Osteoblast (primary cell): Measurements from ENCODE around the gene FBXO44. TPM values are rescaled to one million over a fixed set of nuclear protein-coding genes. Genes with fewer than 3 reads are reported as not detected.

Experiments used
- DNase-seq: peaks from one replicate; pipeline ENCODE4 v3.0.0; 2011; ENCODE audit warnings: low spot score, mixed read lengths; ENCODE audit not compliant: insufficient read length; ENCODE audit errors: missing footprints
- H2AFZ ChIP-seq: 2 replicates; pipeline ENCODE4 v1.6.0; 2011; ENCODE audit warnings: mild to moderate bottlenecking, low read length
- H3K27ac ChIP-seq: 2 replicates; pipeline ENCODE4 v1.5.1; 2011; ENCODE audit warnings: mild to moderate bottlenecking, low read depth, low read length, moderate library complexity
- H3K27me3 ChIP-seq: 2 replicates; pipeline ENCODE4 v1.6.0; 2012; ENCODE audit warnings: mild to moderate bottlenecking, control low read depth, inconsistent platforms, low read length, moderate library complexity; ENCODE audit not compliant: insufficient read depth
- H3K36me3 ChIP-seq: 2 replicates; pipeline ENCODE4 v1.5.1; 2011; ENCODE audit warnings: mild to moderate bottlenecking, low read length, control low read depth, moderate library complexity; ENCODE audit not compliant: insufficient read depth
- H3K4me1 ChIP-seq: 2 replicates; pipeline ENCODE4 v1.5.1; 2011; ENCODE audit warnings: mild to moderate bottlenecking, low read length, control low read depth, moderate library complexity; ENCODE audit not compliant: insufficient read depth
- H3K4me2 ChIP-seq: 2 replicates; pipeline ENCODE4 v1.6.0; 2011; ENCODE audit warnings: mild to moderate bottlenecking, low read length; ENCODE audit not compliant: insufficient read depth
- H3K4me3 ChIP-seq: fragments of 200-600 bp; sonication (generic); 3 replicates; pipeline ENCODE4 v1.5.1; 2012; ENCODE audit warnings: mild to moderate bottlenecking, low read length, inconsistent platforms; ENCODE audit not compliant: insufficient read depth
- H3K79me2 ChIP-seq: 2 replicates; pipeline ENCODE4 v1.6.0; 2012; ENCODE audit warnings: mild to moderate bottlenecking, low read length, control low read depth, inconsistent platforms; ENCODE audit not compliant: insufficient read depth
- H3K9me3 ChIP-seq: 2 replicates; pipeline ENCODE4 v1.5.1; 2011; ENCODE audit warnings: low read depth, low read length, control low read depth
- H4K20me1 ChIP-seq: 2 replicates; pipeline ENCODE4 v1.6.0; 2012; ENCODE audit warnings: mild to moderate bottlenecking, low read length, control low read depth; ENCODE audit not compliant: insufficient read depth
- CTCF ChIP-seq: IDR thresholded peaks from 2 replicates; pipeline ENCODE4 v1.5.1; 2011; ENCODE audit warnings: mild to moderate bottlenecking, low read depth, low read length, moderate library complexity; ENCODE audit errors: extremely low read depth
- total RNA-seq: library from RNA; depleted of rRNA; stranded (reverse); fragments of >200 nt; gene quantifications from 2 replicates; pipeline ENCODE4 v1.2.3, GENCODE V29; 2012

Gene FBXO44
- total RNA-seq, 1 donor = 16.3 TPM

DNA sequence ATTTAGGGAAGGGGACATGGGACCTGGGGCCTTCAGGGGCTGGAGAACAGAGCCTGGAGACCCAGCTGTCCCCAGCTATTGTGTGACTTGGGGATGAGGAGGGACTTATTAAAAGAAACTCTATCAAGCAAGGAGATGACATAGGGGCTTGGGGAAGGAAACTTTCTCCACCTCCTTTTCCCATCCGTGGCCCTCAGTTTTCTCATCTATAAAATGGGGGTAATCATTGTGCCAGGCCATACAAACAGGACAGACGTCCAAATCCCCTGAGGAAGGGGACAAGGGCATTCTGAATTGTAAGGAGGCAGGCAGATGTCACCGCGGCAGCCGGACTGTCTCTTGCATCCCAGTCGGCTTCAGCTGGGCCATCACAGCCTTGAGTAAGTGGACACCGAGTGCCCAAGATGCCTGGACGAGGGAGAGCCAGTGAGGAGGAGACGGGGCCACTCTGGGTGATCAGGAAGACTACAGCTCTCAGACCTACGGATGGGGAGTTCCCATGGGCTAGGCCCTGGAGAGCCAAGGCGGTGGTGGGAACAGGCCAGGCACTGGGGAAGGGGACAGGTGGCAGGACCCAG is 2.4 kb upstream of the FBXO44 start:
- peak; percentile 91 for DNase-seq

DNA sequence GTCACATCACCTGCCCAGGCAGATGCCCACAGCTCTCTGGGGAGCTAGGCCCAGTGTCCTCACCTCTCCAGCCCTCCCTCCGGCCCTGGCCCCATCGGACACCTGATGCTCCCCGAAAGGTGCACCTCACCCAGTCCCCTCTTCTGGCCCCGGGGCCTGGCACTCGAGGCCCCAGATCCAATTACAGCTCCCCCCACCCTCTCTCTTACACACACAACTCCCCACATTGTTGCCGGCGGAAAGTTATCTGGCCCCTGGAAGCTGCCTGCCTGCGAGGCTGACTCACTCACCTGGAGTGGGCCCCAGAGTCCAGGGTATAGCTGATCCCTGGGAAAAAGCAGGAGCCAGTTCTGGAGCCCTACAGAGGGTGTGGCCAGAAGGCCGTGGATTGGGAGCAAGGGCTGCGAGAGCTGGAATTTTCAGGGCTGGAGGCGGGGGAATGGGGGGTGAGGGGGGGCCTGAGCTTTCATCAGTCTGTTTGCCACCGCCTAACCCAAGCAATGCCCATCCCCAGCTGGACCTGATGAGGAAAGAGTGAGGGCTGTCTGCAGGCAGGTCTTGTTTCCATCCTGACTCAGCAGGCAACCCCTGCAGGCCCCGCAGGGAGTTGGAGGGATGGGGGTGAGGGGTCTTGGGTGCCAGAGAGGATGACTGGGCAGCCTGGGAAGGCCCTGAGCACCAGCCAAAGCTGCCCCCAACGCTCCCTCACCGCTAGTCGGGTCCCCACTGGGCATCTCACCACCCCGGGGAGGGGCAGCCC is 1.4 kb upstream of the FBXO44 start:
- DNase-seq = peak; percentile 89
- H3K4me2 ChIP-seq = no peak overlapping the region
- no peak overlapping the region for H3K4me3 ChIP-seq
- H3K9me3 ChIP-seq = no peaks in the 10 kb centered on the region
- H3K36me3 ChIP-seq = no peaks in the 10 kb centered on the region
- TF ChIP-seq CTCF = no peak
- peaks cover 16% of the 10 kb centered on the region for H3K27me3 ChIP-seq
- H3K27ac ChIP-seq = no peak overlapping the region
- H3K4me1 ChIP-seq = no peaks in the 10 kb centered on the region
- no peaks in the 10 kb centered on the region for H4K20me1 ChIP-seq
- H2AFZ ChIP-seq = no peak overlapping the region
- H3K79me2 ChIP-seq = no peaks in the 10 kb centered on the region

More for the DNA sequence above, 2.4 kb upstream of the FBXO44 start:
- no peak overlapping the region for H3K4me2 ChIP-seq
- H3K27me3 ChIP-seq = peaks cover 19% of the 10 kb centered on the region
- no peaks in the 10 kb centered on the region for H3K9me3 ChIP-seq
- no peak for TF ChIP-seq CTCF
- H2AFZ ChIP-seq = no peak overlapping the region
- H3K27ac ChIP-seq = no peak overlapping the region
- no peaks in the 10 kb centered on the region for H3K4me1 ChIP-seq
- H4K20me1 ChIP-seq = no peaks in the 10 kb centered on the region
- H3K4me3 ChIP-seq = no peak overlapping the region
- H3K79me2 ChIP-seq = no peaks in the 10 kb centered on the region
- H3K36me3 ChIP-seq = no peaks in the 10 kb centered on the region

- peak overlapping the region; percentile 72 for H3K4me2 ChIP-seq
- H3K4me1 ChIP-seq = no peaks in the 10 kb centered on the region
- no peaks in the 10 kb centered on the region for H3K9me3 ChIP-seq
- H3K27me3 ChIP-seq = peaks cover 16% of the 10 kb centered on the region
- H3K79me2 ChIP-seq = no peaks in the 10 kb centered on the region
- H3K27ac ChIP-seq = no peak overlapping the region
- no peak for TF ChIP-seq CTCF
- no peak for DNase-seq
- H3K36me3 ChIP-seq = no peaks in the 10 kb centered on the region
- H3K4me3 ChIP-seq = no peak overlapping the region
- H4K20me1 ChIP-seq = no peaks in the 10 kb centered on the region
- no peak overlapping the region for H2AFZ ChIP-seq
Measured at GRCh38 chr1:11653861-11654136, 878 bp upstream of the FBXO44 start.

DNA sequence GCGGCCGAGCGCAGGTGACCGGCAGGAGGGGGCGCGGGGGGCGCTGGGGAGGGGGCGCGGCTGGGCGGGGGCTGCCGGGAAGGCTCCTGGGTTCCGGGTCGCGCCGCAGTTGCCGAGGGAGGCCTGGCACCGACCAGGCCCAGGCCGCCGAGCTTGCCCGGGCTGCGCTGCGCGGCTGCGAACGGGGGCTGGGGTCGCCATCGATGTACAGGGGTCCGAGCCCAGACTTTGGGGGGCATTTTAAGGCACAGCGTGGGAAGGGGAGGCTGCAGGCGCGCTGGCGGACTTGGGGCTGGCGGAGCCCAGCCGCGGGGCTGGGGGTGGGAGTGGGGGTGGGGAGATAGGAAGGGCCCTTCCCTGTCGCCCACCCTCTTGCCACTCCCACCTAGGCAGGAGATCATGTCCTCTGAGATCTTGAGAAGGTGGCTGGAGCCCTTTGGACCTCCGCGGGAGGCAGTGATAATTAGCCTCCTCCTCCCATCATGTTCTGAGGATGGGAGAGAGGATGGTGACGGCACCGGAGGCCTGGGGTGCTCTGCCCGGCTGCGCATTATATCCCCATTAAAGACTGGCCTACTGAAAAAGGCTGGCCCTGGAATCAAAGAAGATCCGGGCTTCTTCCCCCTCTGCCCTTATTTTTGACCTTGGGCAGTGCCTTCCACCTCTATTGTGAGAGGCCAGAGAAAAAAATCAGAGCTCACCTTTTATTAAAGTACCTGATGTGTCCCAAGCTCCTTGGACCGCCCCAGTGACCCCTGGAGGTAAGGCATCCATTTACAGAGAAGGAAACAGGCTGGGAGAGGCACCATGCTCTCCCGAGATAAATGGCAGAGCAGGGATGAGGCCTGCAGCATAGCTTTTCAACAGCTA is 497 bp downstream of the FBXO44 start:
- no peaks in the 10 kb centered on the region for H3K9me3 ChIP-seq
- H3K4me2 ChIP-seq = peak overlapping the region; percentile 70
- no peaks in the 10 kb centered on the region for H3K4me1 ChIP-seq
- no peak overlapping the region for H3K27ac ChIP-seq
- H2AFZ ChIP-seq = no peak overlapping the region
- DNase-seq = peak; percentile 80
- H3K36me3 ChIP-seq = no peaks in the 10 kb centered on the region
- no peak for TF ChIP-seq CTCF
- peaks cover 8% of the 10 kb centered on the region for H3K27me3 ChIP-seq
- H3K4me3 ChIP-seq = peak overlapping the region; percentile 72
- no peaks in the 10 kb centered on the region for H3K79me2 ChIP-seq
- no peaks in the 10 kb centered on the region for H4K20me1 ChIP-seq
